SK-N-SH treated with all-trans-retinoic acid at 6 μM for 48 hours (cell line): ENCODE data around the gene DNAJC6.

Experiments
- ATAC-seq: fragments of 200-7000 bp; cut with Tn5 transposase; 3 replicates; pipeline ENCODE4 v1.9.1; 2020; ENCODE audit warnings: mild to moderate bottlenecking, moderate library complexity
- ARNTL ChIP-seq: fragments of 450-650 bp; formaldehyde crosslinking; IDR thresholded peaks from 2 replicates; pipeline ENCODE4 v1.5.0; 2020; ENCODE audit warnings: low read depth, mild to moderate bottlenecking, moderate library complexity, borderline replicate concordance
- BACH2 ChIP-seq: fragments of 250-450 bp; sonication (Bioruptor Pico); IDR thresholded peaks from 2 replicates; pipeline ENCODE4 v1.9.0; 2021; ENCODE audit warnings: mild to moderate bottlenecking, borderline replicate concordance
- CSDC2 ChIP-seq: fragments of 250-450 bp; sonication (Bioruptor Pico); IDR thresholded peaks from 2 replicates; pipeline ENCODE4 v1.5.0; 2020; ENCODE audit warnings: mild to moderate bottlenecking, moderate library complexity
- ESRRG ChIP-seq: fragments of 250-450 bp; sonication (Bioruptor Pico); IDR thresholded peaks from 2 replicates; pipeline ENCODE4 v1.6.1; 2021; ENCODE audit warnings: mild to moderate bottlenecking
- GLIS3 ChIP-seq: fragments of 250-450 bp; sonication (Bioruptor Pico); IDR thresholded peaks from 2 replicates; pipeline ENCODE4 v1.5.0; 2020; ENCODE audit warnings: mild to moderate bottlenecking, moderate library complexity
- ISL1 ChIP-seq: fragments of 250-450 bp; sonication (Bioruptor Pico); IDR thresholded peaks from 2 replicates; pipeline ENCODE4 v2.1.2; 2022; ENCODE audit warnings: mild to moderate bottlenecking, moderate library complexity
- OSR1 ChIP-seq: fragments of 250-450 bp; sonication (Bioruptor Pico); IDR thresholded peaks from 2 replicates; pipeline ENCODE4 v1.8.0; 2022; ENCODE audit warnings: moderate library complexity, mild to moderate bottlenecking, inconsistent platforms
- PPARA ChIP-seq: fragments of 250-450 bp; sonication (Bioruptor Pico); IDR thresholded peaks from 2 replicates; pipeline ENCODE4 v1.5.0; 2020; ENCODE audit warnings: mild to moderate bottlenecking, borderline replicate concordance
- SNAI2 ChIP-seq: fragments of 250-450 bp; sonication (Bioruptor Pico); IDR thresholded peaks from 2 replicates; pipeline ENCODE4 v1.5.0; 2020; ENCODE audit warnings: mild to moderate bottlenecking, moderate library complexity
- TCF4 ChIP-seq: fragments of 250-450 bp; sonication (Bioruptor Pico); IDR thresholded peaks from 2 replicates; pipeline ENCODE4 v1.8.0; 2021; ENCODE audit warnings: mild to moderate bottlenecking, moderate library complexity, borderline replicate concordance
- ZC3H10 ChIP-seq: fragments of 250-450 bp; sonication (Bioruptor Pico); IDR thresholded peaks from 2 replicates; pipeline ENCODE4 v1.5.1; 2021; ENCODE audit warnings: mild to moderate bottlenecking, moderate library complexity
- ZFP3 ChIP-seq: fragments of 250-450 bp; sonication (Bioruptor Pico); IDR thresholded peaks from 2 replicates; pipeline ENCODE4 v1.5.0; 2020; ENCODE audit warnings: mild to moderate bottlenecking, moderate library complexity
- ZFP30 ChIP-seq: fragments of 450-650 bp; formaldehyde crosslinking; IDR thresholded peaks from 2 replicates; pipeline ENCODE4 v1.5.0; 2022; ENCODE audit warnings: mild to moderate bottlenecking, moderate library complexity
- ZNF565 ChIP-seq: fragments of 450-650 bp; formaldehyde crosslinking; conservative IDR thresholded peaks from 2 replicates; pipeline ENCODE4 v1.5.0; 2020; ENCODE audit warnings: low read depth, mild to moderate bottlenecking, moderate library complexity
- ZNF70 ChIP-seq: fragments of 450-650 bp; formaldehyde crosslinking; IDR thresholded peaks from 2 replicates; pipeline ENCODE4 v1.5.0; 2020; ENCODE audit warnings: mild to moderate bottlenecking, moderate library complexity
- ZNF8 ChIP-seq: fragments of 450-650 bp; formaldehyde crosslinking; IDR thresholded peaks from 2 replicates; pipeline ENCODE4 v1.5.0; 2020; ENCODE audit warnings: mild to moderate bottlenecking, moderate library complexity
- TF ChIP-seq, protein P1 (sequence below): fragments of 250-450 bp; sonication (Bioruptor Pico); IDR thresholded peaks from 2 replicates; pipeline ENCODE4 v1.8.0; 2020; ENCODE audit warnings: mild to moderate bottlenecking, moderate library complexity, borderline replicate concordance
- TF ChIP-seq, protein P2 (sequence below): fragments of 250-450 bp; sonication (Bioruptor Pico); IDR thresholded peaks from 2 replicates; pipeline ENCODE4 v1.8.0; 2021; ENCODE audit warnings: low read depth, mild to moderate bottlenecking, moderate library complexity, borderline replicate concordance
- TF ChIP-seq, protein P3 (sequence below): fragments of 250-450 bp; sonication (Bioruptor Pico); IDR thresholded peaks from 2 replicates; pipeline ENCODE4 v1.5.0; 2020; ENCODE audit warnings: mild to moderate bottlenecking, moderate library complexity
- TF ChIP-seq, protein P4 (sequence below): fragments of 250-450 bp; sonication (Bioruptor Pico); IDR thresholded peaks from 2 replicates; pipeline ENCODE4 v1.5.1; 2021; ENCODE audit warnings: mild to moderate bottlenecking, moderate library complexity
- TF ChIP-seq, protein P5 (sequence below): fragments of 250-450 bp; sonication (Bioruptor Pico); IDR thresholded peaks from 2 replicates; pipeline ENCODE4 v1.5.1; 2020; ENCODE audit warnings: low read depth, mild to moderate bottlenecking, moderate library complexity

The DNAJC6 gene

DNA sequence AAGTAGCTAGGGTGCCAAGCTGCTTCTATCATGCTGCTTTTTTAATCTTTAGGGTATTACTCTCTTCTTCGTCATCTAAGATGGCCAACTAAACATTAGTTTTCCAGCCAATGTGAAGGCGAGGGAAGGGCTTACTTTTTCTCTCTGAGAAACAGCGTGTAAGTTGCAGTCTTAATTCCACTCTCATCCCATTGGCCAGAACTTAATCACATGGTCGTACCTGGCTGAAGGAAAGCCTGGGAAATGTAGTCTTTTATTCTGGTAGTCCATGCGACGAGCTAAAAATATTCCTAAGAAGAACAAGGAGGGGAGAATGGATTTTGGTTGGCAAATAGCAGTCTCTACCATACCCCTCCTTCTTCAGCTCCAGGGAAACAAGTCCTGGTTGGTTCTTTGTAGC is 21.5 kb downstream of the DNAJC6 start:
- ATAC-seq = no peak
- no peak for TF ChIP-seq ZNF565 (CRISPR knock-in tag)
- no peak for TF ChIP-seq ZFP30 (CRISPR knock-in tag)
- TF ChIP-seq BACH2 (CRISPR knock-in tag) = no peak
- no peak for TF ChIP-seq ISL1
- no peak for TF ChIP-seq PPARA
- TF ChIP-seq, protein P1, sequence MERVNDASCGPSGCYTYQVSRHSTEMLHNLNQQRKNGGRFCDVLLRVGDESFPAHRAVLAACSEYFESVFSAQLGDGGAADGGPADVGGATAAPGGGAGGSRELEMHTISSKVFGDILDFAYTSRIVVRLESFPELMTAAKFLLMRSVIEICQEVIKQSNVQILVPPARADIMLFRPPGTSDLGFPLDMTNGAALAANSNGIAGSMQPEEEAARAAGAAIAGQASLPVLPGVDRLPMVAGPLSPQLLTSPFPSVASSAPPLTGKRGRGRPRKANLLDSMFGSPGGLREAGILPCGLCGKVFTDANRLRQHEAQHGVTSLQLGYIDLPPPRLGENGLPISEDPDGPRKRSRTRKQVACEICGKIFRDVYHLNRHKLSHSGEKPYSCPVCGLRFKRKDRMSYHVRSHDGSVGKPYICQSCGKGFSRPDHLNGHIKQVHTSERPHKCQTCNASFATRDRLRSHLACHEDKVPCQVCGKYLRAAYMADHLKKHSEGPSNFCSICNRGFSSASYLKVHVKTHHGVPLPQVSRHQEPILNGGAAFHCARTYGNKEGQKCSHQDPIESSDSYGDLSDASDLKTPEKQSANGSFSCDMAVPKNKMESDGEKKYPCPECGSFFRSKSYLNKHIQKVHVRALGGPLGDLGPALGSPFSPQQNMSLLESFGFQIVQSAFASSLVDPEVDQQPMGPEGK (CRISPR knock-in tag) = no peak
- no peak for TF ChIP-seq ZC3H10 (CRISPR knock-in tag)
- no peak for TF ChIP-seq ESRRG
- no peak for TF ChIP-seq CSDC2 (CRISPR knock-in tag)
- TF ChIP-seq, protein P2, sequence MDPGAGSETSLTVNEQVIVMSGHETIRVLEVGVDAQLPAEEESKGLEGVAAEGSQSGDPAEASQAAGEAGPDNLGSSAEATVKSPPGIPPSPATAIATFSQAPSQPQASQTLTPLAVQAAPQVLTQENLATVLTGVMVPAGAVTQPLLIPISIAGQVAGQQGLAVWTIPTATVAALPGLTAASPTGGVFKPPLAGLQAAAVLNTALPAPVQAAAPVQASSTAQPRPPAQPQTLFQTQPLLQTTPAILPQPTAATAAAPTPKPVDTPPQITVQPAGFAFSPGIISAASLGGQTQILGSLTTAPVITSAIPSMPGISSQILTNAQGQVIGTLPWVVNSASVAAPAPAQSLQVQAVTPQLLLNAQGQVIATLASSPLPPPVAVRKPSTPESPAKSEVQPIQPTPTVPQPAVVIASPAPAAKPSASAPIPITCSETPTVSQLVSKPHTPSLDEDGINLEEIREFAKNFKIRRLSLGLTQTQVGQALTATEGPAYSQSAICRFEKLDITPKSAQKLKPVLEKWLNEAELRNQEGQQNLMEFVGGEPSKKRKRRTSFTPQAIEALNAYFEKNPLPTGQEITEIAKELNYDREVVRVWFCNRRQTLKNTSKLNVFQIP (CRISPR knock-in tag) = no peak
- TF ChIP-seq GLIS3 = no peak

DNA sequence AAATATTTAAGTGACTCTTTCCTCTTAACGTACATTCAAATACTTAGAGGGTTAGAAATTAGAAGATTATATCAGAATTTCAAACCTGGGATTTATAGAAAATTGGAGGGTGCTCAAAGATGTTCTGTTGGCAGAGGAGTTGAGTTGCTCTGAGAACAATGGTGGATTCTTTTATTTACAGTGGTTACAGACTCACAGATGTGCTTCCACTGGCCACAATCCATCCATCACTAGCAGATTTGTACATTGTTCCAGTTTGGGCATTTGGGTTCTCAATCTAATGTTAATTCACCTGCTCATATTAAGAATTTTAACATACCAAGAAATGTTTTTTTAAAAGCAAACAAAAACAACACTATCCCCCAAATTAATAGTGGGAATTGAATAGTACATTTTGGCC is 23.5 kb downstream of the DNAJC6 start:
- ATAC-seq = no peak
- TF ChIP-seq, protein P3, sequence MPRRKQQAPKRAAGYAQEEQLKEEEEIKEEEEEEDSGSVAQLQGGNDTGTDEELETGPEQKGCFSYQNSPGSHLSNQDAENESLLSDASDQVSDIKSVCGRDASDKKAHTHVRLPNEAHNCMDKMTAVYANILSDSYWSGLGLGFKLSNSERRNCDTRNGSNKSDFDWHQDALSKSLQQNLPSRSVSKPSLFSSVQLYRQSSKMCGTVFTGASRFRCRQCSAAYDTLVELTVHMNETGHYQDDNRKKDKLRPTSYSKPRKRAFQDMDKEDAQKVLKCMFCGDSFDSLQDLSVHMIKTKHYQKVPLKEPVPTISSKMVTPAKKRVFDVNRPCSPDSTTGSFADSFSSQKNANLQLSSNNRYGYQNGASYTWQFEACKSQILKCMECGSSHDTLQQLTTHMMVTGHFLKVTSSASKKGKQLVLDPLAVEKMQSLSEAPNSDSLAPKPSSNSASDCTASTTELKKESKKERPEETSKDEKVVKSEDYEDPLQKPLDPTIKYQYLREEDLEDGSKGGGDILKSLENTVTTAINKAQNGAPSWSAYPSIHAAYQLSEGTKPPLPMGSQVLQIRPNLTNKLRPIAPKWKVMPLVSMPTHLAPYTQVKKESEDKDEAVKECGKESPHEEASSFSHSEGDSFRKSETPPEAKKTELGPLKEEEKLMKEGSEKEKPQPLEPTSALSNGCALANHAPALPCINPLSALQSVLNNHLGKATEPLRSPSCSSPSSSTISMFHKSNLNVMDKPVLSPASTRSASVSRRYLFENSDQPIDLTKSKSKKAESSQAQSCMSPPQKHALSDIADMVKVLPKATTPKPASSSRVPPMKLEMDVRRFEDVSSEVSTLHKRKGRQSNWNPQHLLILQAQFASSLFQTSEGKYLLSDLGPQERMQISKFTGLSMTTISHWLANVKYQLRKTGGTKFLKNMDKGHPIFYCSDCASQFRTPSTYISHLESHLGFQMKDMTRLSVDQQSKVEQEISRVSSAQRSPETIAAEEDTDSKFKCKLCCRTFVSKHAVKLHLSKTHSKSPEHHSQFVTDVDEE (CRISPR knock-in tag) = no peak
- TF ChIP-seq, protein P4, sequence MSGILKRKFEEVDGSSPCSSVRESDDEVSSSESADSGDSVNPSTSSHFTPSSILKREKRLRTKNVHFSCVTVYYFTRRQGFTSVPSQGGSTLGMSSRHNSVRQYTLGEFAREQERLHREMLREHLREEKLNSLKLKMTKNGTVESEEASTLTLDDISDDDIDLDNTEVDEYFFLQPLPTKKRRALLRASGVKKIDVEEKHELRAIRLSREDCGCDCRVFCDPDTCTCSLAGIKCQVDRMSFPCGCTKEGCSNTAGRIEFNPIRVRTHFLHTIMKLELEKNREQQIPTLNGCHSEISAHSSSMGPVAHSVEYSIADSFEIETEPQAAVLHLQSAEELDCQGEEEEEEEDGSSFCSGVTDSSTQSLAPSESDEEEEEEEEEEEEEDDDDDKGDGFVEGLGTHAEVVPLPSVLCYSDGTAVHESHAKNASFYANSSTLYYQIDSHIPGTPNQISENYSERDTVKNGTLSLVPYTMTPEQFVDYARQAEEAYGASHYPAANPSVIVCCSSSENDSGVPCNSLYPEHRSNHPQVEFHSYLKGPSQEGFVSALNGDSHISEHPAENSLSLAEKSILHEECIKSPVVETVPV (CRISPR knock-in tag) = no peak
- TF ChIP-seq PPARA (no peak), SNAI2 (CRISPR knock-in tag) (no peak), TCF4 (CRISPR knock-in tag) (no peak), OSR1 (CRISPR knock-in tag) (no peak)
- TF ChIP-seq, protein P1 (CRISPR knock-in tag) = no peak

DNA sequence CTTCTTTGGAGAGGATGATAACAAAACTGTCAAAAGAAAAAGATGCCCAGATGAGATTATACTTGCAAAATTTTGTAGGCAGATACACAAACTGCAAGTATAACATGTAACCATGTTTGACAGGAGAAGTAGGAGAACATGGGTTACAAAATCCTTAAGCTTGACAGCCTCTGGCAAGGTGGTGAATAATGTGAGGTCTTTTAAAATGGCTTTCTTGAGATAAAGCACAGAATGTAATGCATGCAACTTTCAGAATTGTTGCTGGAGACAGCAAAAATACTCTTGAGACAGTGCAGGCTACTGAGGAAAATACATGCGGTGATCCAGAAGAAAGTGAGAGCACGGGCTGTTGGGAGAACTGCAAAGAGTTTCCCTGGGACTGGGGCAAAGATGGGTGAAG is 24.7 kb downstream of the DNAJC6 start:
- ATAC-seq = no peak
- TF ChIP-seq CSDC2 (CRISPR knock-in tag) = no peak
- no peak for TF ChIP-seq ZNF565 (CRISPR knock-in tag)
- no peak for TF ChIP-seq PPARA
- TF ChIP-seq ZFP3 = no peak
- TF ChIP-seq BACH2 (CRISPR knock-in tag) = no peak
- TF ChIP-seq, protein P2 (CRISPR knock-in tag) = no peak
- no peak for TF ChIP-seq ZNF8 (CRISPR knock-in tag)
- TF ChIP-seq ARNTL = no peak
- TF ChIP-seq TCF4 (CRISPR knock-in tag) = no peak
- no peak for TF ChIP-seq ESRRG
- TF ChIP-seq SNAI2 (CRISPR knock-in tag) = no peak
- TF ChIP-seq, protein P3 (CRISPR knock-in tag) = no peak
- TF ChIP-seq ZNF70 (CRISPR knock-in tag) = no peak
- TF ChIP-seq, protein P5, sequence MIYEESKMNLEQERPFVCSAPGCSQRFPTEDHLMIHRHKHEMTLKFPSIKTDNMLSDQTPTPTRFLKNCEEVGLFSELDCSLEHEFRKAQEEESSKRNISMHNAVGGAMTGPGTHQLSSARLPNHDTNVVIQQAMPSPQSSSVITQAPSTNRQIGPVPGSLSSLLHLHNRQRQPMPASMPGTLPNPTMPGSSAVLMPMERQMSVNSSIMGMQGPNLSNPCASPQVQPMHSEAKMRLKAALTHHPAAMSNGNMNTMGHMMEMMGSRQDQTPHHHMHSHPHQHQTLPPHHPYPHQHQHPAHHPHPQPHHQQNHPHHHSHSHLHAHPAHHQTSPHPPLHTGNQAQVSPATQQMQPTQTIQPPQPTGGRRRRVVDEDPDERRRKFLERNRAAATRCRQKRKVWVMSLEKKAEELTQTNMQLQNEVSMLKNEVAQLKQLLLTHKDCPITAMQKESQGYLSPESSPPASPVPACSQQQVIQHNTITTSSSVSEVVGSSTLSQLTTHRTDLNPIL = no peak
